Stimulated activated CD8-positive, alpha-beta memory T cell treated with anti-CD3 and anti-CD28 coated beads, Interleukin-4, amount 100 ng/mL, for 48 hours (primary cell): ENCODE measurements around the gene CD19.
"Not testable (repeated sequence)": the region's sequence is repeated elsewhere in the genome, so short reads cannot be mapped to it uniquely, and the experiment has no call there.

Experiments
- DNase-seq: peaks from one replicate; pipeline ENCODE4 v3.0.0-alpha.2; 2020

CD19 gene

GRCh38 chr16:28910086-28911031 lies 21.4 kb upstream of the CD19 start:
- DNase-seq, result no peak

- DNase-seq, result no peak
Measured at GRCh38 chr16:28912558-28912957, 19.2 kb upstream of the CD19 start.

- no peak for DNase-seq
Measured at GRCh38 chr16:28913946-28914724, 17.6 kb upstream of the CD19 start.

- no peak for DNase-seq
Measured at GRCh38 chr16:28915181-28915580, 16.6 kb upstream of the CD19 start.

GRCh38 chr16:28917095-28917494 lies 14.7 kb upstream of the CD19 start:
- no peak for DNase-seq

GRCh38 chr16:28918698-28919097 lies 13.1 kb upstream of the CD19 start:
- DNase-seq, result no peak

- DNase-seq, result no peak
Measured at GRCh38 chr16:28923231-28923587, 8.6 kb upstream of the CD19 start.

DNA sequence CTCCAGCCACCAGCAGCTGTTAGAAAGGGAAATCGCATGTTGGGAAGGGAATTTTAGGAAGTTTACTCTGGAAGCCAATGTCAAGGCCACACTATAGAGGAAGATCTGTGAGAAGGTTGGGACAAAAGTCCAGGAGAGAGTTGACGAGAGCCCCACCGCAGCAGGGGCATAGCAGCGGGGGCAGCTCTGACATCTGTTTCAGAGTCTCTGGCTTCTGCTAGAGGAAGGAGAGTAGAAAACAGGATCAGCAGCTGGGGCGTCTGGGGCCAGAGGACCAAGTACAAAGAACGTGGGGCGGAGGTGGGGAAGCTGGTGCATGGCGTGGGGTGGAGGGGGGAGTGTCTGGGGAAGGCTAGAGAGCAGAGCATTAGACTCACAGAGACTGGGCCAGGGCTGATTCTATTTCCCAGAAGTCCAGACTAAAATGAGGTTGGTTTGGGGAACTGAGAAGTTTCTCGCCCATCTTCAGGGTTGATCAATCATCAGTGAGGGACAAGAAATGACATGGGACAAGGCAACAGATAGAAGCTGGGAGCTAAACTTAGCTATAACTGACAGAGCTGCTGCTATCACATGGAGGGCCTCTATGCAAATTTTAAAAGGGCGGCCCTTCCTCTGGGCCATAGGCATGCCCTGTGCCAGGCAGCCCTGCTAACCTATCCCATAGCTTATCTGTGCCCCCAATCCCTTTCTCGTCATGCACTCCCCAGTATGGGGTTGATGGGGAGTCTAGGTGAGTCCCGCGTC lies 7.9 kb upstream of the CD19 start:
- DNase-seq, result no peak

GRCh38 chr16:28924399-28924761 lies 7.4 kb upstream of the CD19 start:
- no peak for DNase-seq

GRCh38 chr16:28924762-28925385 lies 6.9 kb upstream of the CD19 start, which contains the start of gene RABEP2:
TSS of gene RABEP2 (minus strand) at chr16:28925238. CDS start at chr16:28925163, 75 bp downstream.
- DNase-seq, result peak; percentile 99

- peak; percentile 88 for DNase-seq
Measured at GRCh38 chr16:28925386-28926228, 6.2 kb upstream of the CD19 start.

GRCh38 chr16:28926284-28926683 lies 5.5 kb upstream of the CD19 start:
- DNase-seq, result not testable (repeated sequence)

GRCh38 chr16:28927815-28928214 lies 4.0 kb upstream of the CD19 start:
- no peak for DNase-seq

GRCh38 chr16:28930203-28930602 lies 1.6 kb upstream of the CD19 start:
- no peak for DNase-seq

- no peak for DNase-seq
Measured at GRCh38 chr16:28930652-28931051, 1.1 kb upstream of the CD19 start.

- no peak for DNase-seq
Measured at GRCh38 chr16:28932339-28933141, 769 bp downstream of the CD19 start.

DNA sequence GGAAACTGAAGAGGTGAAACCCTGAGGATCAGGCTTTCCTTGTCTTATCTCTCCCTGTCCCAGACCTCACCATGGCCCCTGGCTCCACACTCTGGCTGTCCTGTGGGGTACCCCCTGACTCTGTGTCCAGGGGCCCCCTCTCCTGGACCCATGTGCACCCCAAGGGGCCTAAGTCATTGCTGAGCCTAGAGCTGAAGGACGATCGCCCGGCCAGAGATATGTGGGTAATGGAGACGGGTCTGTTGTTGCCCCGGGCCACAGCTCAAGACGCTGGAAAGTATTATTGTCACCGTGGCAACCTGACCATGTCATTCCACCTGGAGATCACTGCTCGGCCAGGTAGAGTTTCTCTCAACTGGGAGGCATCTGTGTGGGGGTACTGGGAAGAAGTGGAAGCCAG lies 1.4 kb downstream of the CD19 start:
- no peak for DNase-seq

- no peak for DNase-seq
Measured at GRCh38 chr16:28935346-28935745, 3.6 kb downstream of the CD19 start.

GRCh38 chr16:28935924-28936783 lies 4.4 kb downstream of the CD19 start:
- peak; percentile 95 for DNase-seq

DNA sequence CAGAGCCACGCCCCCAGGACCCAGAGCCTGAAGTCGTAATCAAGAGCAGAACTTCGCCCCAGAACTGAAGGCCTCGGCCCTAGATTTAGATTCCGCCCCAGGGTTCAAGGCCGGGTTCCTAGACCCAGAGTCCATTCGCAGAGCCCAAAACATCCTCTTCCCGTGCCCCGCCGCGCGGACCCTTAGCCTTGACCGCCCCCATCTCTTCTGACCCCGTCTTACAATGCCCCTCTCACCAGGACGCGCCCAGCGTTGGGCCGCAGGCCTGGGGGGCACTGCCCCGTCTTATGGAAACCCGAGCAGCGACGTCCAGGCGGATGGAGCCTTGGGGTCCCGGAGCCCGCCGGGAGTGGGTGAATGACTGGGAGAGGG lies 5.0 kb downstream of the CD19 start:
- no peak for DNase-seq
